Activated CD8-positive, alpha-beta memory T cell treated with anti-CD3 and anti-CD28 coated beads for 24 hours (primary cell): ENCODE data around the gene EPHB2.
"Not testable (repeated sequence)": the region's sequence is repeated elsewhere in the genome, so short reads cannot be mapped to it uniquely, and the experiment has no call there.

Source experiments
- DNase-seq: peaks from one replicate; pipeline ENCODE4 v3.0.0-alpha.2; 2020

Gene EPHB2

DNA sequence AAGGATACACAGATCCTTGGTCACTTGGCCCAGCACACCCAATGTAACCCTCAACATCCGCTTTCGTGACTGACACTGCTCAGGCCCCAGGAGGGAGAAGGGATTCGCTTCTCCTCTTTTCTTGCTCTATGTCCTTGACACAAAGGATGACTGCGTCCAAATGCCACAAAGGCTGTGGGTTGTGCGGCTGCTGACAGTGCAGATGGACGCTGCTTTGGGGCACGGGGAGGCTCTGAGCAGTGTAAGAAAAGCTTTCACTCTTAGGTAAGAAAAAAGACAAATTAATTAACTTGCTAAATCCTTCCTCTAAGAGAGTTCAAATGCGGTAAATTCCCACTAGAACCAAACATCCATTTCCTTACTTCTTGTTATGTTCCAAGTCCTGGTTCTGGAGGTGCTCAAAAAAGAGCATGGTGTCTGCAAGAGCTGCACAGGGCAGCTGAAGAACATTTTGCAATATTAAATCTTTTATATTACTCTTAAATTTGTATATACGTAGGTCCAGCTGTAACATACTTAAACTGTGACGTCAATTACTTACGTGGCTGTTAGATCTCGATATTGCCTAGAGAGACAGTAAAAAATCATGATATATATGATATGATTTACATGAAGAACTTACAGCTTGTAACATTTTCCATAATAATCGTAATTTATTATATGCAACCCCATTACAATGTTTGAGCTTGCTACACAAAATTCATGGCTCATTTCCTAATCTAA is 19.4 kb upstream of the EPHB2 start:
- no peak for DNase-seq

- no peak for DNase-seq
Measured at GRCh38 chr1:22694172-22694571, 16.5 kb upstream of the EPHB2 start.

- DNase-seq = no peak
Measured at GRCh38 chr1:22696610-22697009, 14.0 kb upstream of the EPHB2 start.

- DNase-seq = no peak
Measured at GRCh38 chr1:22697980-22698379, 12.7 kb upstream of the EPHB2 start.

- no peak for DNase-seq
Measured at GRCh38 chr1:22699681-22700520, 10.7 kb upstream of the EPHB2 start.

GRCh38 chr1:22702296-22703085 is 8.1 kb upstream of the EPHB2 start:
- no peak for DNase-seq

- peak; percentile 86 for DNase-seq
Measured at GRCh38 chr1:22704440-22705067, 6.1 kb upstream of the EPHB2 start.

- no peak for DNase-seq
Measured at GRCh38 chr1:22705586-22705985, 5.1 kb upstream of the EPHB2 start.

DNA sequence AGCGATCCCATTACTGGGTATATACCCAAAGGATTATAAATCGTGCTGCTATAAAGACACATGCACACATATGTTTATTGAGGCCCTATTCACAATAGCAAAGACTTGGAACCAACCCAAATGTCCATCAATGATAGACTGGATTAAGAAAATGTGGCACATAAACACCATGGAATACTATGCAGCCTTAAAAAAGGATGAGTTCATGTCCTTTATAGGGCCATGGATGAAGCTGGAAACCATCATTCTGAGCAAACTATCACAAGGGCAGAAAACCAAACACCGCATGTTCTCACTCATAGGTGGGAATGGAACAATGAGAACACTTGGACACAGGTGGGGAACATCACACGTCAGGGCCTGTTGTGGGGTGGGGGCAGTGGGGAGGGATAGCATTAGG is 4.5 kb upstream of the EPHB2 start:
- not testable (repeated sequence) for DNase-seq

DNA sequence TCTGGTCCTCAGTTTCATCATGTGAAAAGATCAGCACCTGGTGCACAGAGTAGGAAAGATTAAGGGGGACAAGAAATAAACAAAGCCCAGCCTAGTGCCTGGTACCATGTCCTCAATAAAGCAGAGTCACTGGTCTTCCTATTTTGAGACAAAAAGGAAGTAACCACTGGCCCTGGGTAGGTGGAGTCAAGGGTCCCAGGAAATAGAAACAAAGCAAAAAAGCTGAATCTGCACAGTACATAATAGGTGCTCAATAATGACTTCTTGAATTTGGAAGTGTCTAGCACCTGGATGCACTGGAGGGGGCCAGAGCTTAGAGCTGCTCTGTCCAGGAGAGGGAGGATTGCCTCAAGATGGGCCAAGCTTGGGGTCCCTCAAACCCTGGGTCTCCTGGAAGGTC is 1.9 kb upstream of the EPHB2 start:
- DNase-seq = no peak

GRCh38 chr1:22709227-22709626 is 1.4 kb upstream of the EPHB2 start:
- DNase-seq = no peak

GRCh38 chr1:22709891-22710700 is 543 bp upstream of the EPHB2 start:
- peak; percentile 74 for DNase-seq

- no peak for DNase-seq
Measured at GRCh38 chr1:22711071-22711470, 432 bp downstream of the EPHB2 start.

DNA sequence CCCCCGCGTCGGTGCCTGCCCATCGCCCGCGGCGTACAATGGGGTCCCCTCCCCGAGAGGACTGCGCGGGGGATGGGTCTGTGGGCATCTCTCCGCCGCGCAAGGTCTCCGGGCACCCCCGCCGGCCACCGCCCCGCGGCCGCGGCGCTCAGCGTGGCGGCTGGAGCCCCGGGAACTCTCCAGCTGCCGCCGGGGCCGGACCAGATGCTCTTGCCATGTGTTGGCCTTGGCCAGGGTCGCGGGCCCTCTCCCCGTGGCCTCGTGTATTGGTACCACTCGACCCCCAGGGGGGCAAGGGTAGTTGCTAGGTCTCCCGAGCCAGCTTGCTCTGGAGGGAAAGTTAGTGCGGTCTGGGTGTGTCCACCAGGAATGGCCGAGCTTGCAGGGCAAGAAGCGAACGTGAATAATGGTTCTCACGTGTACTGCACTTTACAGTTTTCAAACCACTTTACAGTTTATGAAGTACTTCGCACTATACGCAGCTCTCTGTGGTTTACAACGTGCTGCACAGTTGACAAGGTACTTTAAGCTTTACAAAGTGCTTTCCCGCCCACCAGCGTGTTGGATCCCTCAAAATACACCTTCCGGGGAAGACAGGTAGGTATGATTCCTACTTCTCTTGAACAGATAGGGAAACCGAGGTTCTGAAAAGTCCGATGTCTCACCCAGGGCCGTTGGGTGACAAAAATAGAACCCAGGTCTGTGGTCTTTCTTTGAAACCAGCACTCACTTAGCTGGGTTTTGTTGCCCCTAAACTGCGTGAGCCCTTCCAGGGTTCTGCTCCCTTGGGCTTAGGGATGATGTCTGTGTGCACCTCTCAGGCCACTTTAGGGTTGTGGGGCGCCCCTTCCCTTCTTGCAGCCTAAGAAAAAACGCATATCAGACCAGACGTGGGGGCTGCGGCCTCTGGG is 1.2 kb downstream of the EPHB2 start:
- peak; percentile 60 for DNase-seq

DNA sequence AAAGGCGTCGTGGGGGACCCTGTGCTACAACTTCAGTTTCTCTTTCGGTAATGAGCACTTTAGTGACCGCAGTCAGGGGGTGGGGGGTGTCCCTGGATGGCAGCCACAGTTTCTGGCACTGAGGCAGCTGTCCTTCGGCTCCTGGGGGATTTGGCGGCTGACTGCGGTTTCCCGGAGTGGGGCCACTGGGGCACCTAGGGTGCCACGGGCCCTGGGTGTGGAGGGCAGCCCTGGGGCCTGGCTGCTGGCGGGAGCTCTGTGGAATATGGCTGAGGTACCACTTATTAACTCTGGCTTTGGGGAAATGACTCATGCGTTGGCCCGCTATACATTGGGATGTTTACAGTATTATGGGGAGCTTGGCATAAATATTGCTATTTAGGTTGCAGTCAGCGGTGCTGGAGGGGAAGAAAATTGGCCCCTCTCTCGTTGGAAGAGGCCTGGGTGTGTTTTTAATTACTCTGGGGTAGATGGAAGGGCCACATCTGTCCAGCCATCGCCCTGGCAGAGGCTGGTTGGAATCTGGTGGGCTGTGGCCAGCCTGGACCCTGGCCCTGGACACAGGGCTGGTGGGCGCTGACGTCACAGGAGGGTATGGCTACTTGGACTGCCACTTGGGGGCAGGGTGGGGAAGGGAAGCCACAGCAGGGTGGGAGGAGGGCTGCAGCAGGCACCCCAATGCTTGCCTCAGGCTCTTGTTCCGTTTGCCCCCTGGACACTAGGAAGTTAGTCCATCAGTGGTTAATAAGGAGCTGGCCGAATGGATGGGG is 2.0 kb downstream of the EPHB2 start:
- peak; percentile 69 for DNase-seq

DNA sequence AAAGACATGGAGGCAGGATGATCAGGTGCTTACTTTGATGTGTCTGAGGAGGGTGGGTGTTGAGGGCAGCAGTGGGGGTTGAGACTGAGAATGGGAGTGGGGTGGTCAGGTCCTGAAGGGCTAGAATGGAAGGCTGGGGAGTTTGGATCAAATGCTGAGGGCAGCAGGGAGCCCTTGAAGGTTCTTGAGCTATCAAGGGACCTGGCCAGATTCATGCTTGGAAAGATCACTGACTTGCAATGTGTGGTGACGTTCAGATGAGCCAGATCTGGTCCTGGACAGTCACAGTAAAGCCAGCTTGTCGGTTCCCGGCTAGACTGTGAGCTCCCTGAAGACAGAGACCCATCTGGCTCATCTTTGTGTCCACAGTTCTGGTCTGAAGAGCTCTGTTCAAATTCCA is 3.8 kb downstream of the EPHB2 start:
- DNase-seq = no peak

DNA sequence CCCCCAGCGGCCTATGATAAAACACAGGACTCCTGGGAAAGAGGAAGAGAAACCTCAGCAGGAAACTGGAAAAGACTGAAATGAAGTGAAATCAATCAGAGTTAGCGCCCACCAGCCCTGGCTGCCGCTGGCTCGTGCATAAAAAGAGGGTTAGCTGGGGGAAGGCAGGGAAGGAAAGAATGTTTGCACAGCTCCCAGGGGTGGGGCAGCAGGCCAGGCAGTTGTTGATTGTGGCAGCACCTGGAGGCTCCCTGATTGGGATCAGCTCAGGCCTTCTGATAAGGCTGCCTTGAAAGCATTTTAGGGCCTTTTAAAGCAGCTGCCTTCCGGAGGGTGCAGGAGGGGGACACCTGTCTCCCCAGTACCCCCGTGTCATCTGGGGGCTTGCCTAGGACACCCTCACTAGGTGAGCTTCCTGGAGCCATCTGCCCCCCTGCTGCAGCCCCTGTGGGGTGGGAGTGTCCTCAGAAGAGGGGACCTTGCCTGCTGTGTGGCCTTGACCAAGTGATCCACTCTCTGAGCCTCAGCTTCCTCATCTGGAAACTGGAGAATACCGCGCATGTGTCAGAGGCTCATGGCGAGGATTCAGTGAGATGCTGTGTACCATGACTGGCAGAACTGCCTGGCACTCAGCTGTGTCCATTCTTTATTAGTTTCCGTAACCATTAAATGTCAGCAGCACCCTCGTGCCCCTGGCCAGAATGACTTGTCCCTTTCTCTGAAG is 6.6 kb downstream of the EPHB2 start:
- no peak for DNase-seq

- DNase-seq = no peak
Measured at GRCh38 chr1:22721122-22721873, 10.7 kb downstream of the EPHB2 start.
